Fibroblast of villous mesenchyme (primary cell): Measurements from ENCODE around the gene SULT4A1. TPM values are rescaled to one million over a fixed set of nuclear protein-coding genes. Genes with fewer than 3 reads are reported as not detected.

Experiments used
- DNase-seq: peaks from one replicate; pipeline ENCODE4 v3.0.0-alpha.2; 2010; ENCODE audit warnings: low read depth
- H3K4me3 ChIP-seq: 2 replicates; pipeline ENCODE4 v1.5.1; 2011; ENCODE audit warnings: low read depth, mild to moderate bottlenecking, low read length
- total RNA-seq: library from RNA; depleted of rRNA; stranded (reverse); fragments of >200 nt; gene quantifications from 2 replicates; pipeline ENCODE4 v1.2.3, GENCODE V29; 2012
- TF ChIP-seq, protein P1 (sequence below): IDR thresholded peaks from 2 replicates; pipeline ENCODE4 v1.5.1; 2012; ENCODE audit warnings: low read depth, mild to moderate bottlenecking, low read length; ENCODE audit not compliant: insufficient read depth

SULT4A1 gene
- total RNA-seq, 1 donor, result not detected

DNA sequence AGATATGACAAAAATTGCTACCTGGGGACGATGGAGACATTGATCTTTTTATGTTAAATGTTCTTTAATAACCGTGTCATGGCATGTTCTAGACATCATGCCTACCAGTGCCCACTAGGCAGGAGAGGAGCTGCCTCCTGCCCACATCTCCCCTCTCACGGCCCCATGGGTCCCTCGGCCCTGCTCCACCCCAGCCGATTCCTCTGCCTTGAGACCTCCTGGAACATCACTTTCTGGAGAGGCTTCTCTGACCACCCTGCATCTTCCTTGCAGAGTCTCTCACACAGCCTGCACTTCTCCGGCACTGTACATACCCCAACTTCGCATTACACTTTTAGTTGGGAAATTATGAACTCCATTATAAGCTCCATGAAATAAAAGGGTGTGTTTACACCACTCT is 67.0 kb downstream of the SULT4A1 start:
- TF ChIP-seq, protein P1, sequence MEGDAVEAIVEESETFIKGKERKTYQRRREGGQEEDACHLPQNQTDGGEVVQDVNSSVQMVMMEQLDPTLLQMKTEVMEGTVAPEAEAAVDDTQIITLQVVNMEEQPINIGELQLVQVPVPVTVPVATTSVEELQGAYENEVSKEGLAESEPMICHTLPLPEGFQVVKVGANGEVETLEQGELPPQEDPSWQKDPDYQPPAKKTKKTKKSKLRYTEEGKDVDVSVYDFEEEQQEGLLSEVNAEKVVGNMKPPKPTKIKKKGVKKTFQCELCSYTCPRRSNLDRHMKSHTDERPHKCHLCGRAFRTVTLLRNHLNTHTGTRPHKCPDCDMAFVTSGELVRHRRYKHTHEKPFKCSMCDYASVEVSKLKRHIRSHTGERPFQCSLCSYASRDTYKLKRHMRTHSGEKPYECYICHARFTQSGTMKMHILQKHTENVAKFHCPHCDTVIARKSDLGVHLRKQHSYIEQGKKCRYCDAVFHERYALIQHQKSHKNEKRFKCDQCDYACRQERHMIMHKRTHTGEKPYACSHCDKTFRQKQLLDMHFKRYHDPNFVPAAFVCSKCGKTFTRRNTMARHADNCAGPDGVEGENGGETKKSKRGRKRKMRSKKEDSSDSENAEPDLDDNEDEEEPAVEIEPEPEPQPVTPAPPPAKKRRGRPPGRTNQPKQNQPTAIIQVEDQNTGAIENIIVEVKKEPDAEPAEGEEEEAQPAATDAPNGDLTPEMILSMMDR, result no peak
- no peak for DNase-seq
- no peak overlapping the region for H3K4me3 ChIP-seq

DNA sequence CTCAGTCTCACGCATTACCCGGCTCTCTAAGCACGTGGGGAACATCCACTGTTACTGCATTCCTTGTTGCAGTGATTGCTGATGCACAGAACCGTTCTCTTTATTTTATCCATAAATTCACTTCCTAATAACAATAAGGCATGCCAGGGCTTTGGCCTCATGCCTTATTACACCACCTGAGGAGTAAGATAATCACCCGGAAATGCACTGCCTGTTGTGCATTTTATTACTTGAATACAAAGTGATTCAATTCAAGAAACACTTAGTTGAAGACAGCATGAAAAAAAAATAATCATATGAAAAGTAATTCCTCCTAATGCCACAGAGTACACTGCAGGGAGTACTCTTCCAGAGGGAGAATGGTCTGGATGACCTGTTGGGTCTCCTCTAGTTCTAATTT is 69.4 kb downstream of the SULT4A1 start:
- DNase-seq, result no peak
- H3K4me3 ChIP-seq, result no peak overlapping the region
- TF ChIP-seq, protein P1, result no peak

DNA sequence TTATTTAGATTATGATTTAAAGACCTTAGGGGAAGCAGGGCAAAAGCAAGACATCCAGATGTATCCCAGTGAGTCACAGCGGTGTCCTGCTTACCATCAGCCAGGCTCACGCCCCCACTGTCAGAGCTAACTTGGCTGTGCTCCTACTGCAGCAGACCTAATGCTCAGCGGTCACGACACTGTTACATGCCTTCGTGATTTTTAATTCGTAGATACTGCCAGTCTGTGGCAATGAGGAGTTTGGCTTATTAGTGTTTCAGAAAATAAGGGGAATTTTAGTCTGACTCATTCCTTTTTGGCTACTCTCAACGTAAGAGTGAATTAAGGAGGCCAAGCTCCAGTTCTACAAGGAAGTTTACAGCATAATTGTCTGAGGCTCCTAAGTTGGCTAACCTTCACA is 72.9 kb downstream of the SULT4A1 start:
- no peak overlapping the region for H3K4me3 ChIP-seq
- TF ChIP-seq, protein P1, result no peak
- peak; percentile 93 for DNase-seq

DNA sequence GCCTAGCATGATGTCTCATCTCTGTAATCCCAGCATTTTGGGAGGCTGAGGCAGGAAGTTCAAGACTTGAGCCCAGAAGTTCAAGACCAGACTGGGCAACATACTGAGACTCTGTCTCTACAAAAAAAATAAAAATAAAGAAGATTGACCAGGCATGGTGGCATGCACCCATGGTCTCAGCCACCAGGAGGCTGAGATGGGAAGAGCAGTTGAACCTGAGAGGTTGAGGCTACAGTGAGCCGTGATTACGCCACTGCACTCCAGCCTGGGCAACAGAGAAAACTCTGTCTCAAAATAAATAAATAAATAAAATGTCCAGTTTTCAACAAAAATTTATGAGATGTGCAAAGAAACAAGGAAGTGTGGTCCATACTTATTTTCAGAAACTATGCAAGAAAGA is 78.5 kb downstream of the SULT4A1 start:
- DNase-seq, result no peak
- TF ChIP-seq, protein P1, result no peak
- H3K4me3 ChIP-seq, result no peak overlapping the region

DNA sequence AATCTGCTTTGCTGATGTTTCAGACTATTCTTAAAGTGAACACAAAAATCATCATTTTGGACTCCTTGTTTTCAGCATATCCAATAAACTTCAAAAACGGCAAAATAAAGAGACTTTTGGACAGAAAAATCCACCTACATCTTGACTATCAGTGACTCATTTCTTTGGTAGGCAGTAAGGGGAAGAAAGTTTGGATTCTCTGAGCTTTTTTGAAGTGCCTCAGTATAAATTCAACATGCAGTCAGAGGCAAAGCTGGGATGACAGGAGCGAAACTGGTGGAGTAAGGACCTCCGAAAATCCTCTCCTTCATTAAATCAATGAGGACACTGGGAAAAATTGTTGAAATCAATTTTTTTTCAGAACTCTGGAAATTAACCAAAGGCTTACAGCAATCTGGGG is 79.9 kb downstream of the SULT4A1 start:
- no peak overlapping the region for H3K4me3 ChIP-seq
- no peak for DNase-seq
- TF ChIP-seq, protein P1, result no peak

DNA sequence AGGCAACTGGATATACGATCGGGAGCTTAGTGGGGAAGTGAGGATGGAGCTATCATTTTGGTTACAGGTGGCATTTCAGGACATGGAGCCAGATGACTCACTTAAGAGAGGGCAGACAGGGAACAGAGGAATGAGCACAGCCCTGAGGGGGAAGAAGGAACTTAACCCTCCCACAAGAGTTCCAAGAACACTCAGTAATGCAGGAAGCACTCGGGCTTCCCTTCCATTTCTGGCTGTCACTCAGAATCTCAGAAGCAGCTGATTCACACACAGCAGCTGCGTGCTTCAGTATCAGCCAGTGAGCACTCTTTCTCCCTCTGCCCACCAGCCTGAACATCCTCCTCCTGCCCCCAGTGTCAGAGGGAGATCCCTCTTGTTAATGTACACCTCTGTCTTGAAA is 85.0 kb downstream of the SULT4A1 start:
- TF ChIP-seq, protein P1, result no peak

DNA sequence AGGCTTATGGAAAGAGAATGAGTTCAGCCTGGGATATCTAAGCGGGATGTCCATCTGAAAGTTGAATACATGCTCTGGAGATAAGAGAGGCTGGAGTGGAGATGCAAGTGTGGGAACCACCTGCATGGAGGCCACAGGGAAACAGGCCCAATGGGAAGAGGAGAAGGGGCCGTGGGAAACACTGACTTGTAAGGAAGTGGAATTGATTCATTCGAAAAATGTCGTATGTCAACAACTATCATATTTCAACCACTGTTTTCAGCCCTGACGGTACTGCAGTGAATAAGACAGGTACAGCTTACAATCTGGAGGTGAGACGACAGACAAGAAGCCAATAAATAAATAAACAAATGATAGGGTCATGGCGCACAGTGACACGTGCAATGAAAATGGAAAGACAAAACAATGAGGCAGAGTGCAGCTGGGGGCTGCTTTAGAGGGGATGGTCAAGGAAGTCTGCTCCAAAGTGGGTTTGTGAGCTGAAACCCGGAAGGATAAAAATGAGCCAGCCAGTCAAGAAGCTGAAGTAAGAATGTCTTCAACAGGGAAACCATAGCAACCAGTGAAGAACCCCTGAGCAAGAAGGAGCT is 86.1 kb downstream of the SULT4A1 start:
- no peak overlapping the region for H3K4me3 ChIP-seq
- no peak for DNase-seq
- TF ChIP-seq, protein P1, result no peak

More for the DNA sequence above, 85.0 kb downstream of the SULT4A1 start:
- DNase-seq, result peak; percentile 47
- H3K4me3 ChIP-seq, result no peak overlapping the region
